Muscle layer of colon (tissue), 2 donors: Measurements from ENCODE around the gene TMED4.
"Not testable (repeated sequence)": the region's sequence is repeated elsewhere in the genome, so short reads cannot be mapped to it uniquely, and the experiment has no call there.

ENCODE experiments used
- H3K27ac ChIP-seq: one replicate; pipeline ENCODE4 v1.7.0; 2013; ENCODE audit warnings: low read depth, mild to moderate bottlenecking, low read length, moderate library complexity
- H3K27me3 ChIP-seq, 2 donors: one replicate each; pipeline ENCODE4 v1.7.0; 2013; ENCODE audit warnings: low read length in 2 of 2, mild to moderate bottlenecking in 2 of 2; ENCODE audit not compliant: insufficient read depth in 2 of 2, control insufficient read depth in 1 of 2
- H3K36me3 ChIP-seq: one replicate; pipeline ENCODE4 v1.7.0; 2013; ENCODE audit warnings: mild to moderate bottlenecking, low read length; ENCODE audit not compliant: insufficient read depth
- H3K4me1 ChIP-seq: one replicate; pipeline ENCODE4 v1.7.0; 2013; ENCODE audit warnings: mild to moderate bottlenecking, low read length; ENCODE audit not compliant: insufficient read depth
- H3K4me3 ChIP-seq, 2 donors: one replicate each; pipeline ENCODE4 v1.7.0; 2013; ENCODE audit warnings: low read length in 2 of 2, low read depth in 1 of 2, mild to moderate bottlenecking in 1 of 2, moderate library complexity in 1 of 2
- H3K9ac ChIP-seq: one replicate; pipeline ENCODE4 v1.7.0; 2013; ENCODE audit warnings: low read length
- H3K9me3 ChIP-seq: one replicate; pipeline ENCODE4 v1.7.0; 2013; ENCODE audit warnings: mild to moderate bottlenecking, low read length
- donor health status: abdominal sarcoma.
- donor health status: Adenocarcinoma of cecum.

The TMED4 gene

GRCh38 chr7:44564606-44565005 is 17.4 kb downstream of the TMED4 start:
- Histone ChIP-seq H3K4me1 (no peaks in the 10 kb centered on the region), H3K27ac (no peak overlapping the region), H3K4me3 (no peak overlapping the region), H3K27me3 (no peaks in the 10 kb centered on the region), H3K9ac (no peak overlapping the region), H3K36me3 (peaks cover 52% of the 10 kb centered on the region), H3K9me3 (no peaks in the 10 kb centered on the region)

GRCh38 chr7:44563171-44563679 is 18.8 kb downstream of the TMED4 start:
- no peaks in the 10 kb centered on the region for H3K27me3 ChIP-seq
- H3K4me1 ChIP-seq: no peaks in the 10 kb centered on the region
- no peaks in the 10 kb centered on the region for H3K9me3 ChIP-seq
- H3K27ac ChIP-seq: no peak overlapping the region
- no peak overlapping the region for H3K4me3 ChIP-seq
- peaks cover 38% of the 10 kb centered on the region for H3K36me3 ChIP-seq
- H3K9ac ChIP-seq: no peak overlapping the region

GRCh38 chr7:44562622-44562962 is 19.4 kb downstream of the TMED4 start:
- not testable (repeated sequence) for H3K9ac ChIP-seq

GRCh38 chr7:44561962-44562621 is 19.9 kb downstream of the TMED4 start:
- no peaks in the 10 kb centered on the region for H3K4me1 ChIP-seq
- H3K4me3 ChIP-seq: no peak overlapping the region
- no peaks in the 10 kb centered on the region for H3K27me3 ChIP-seq
- no peak overlapping the region for H3K27ac ChIP-seq
- peaks cover 27% of the 10 kb centered on the region for H3K36me3 ChIP-seq
- H3K9me3 ChIP-seq: no peaks in the 10 kb centered on the region
- no peak overlapping the region for H3K9ac ChIP-seq

More at GRCh38 chr7:44562622-44562962, 19.4 kb downstream of the TMED4 start:
- H3K9me3 ChIP-seq, H3K4me3 ChIP-seq, H3K27ac ChIP-seq, H3K27me3 ChIP-seq, H3K4me1 ChIP-seq: not testable (repeated sequence)
- peaks cover 32% of the 10 kb centered on the region for H3K36me3 ChIP-seq

- no peak overlapping the region for H3K4me3 ChIP-seq
- no peak overlapping the region for H3K9ac ChIP-seq
- H3K9me3 ChIP-seq: no peaks in the 10 kb centered on the region
- peaks cover 23% of the 10 kb centered on the region for H3K36me3 ChIP-seq
- H3K27me3 ChIP-seq: no peaks in the 10 kb centered on the region
- no peaks in the 10 kb centered on the region for H3K4me1 ChIP-seq
- H3K27ac ChIP-seq: no peak overlapping the region
Observed at GRCh38 chr7:44561481-44561880, 20.6 kb downstream of the TMED4 start.

- H3K9me3 ChIP-seq: no peaks in the 10 kb centered on the region
- no peaks in the 10 kb centered on the region for H3K27me3 ChIP-seq
- H3K36me3 ChIP-seq: peaks cover 6% of the 10 kb centered on the region
- no peak overlapping the region for H3K27ac ChIP-seq
- H3K4me1 ChIP-seq: no peaks in the 10 kb centered on the region
- no peak overlapping the region for H3K9ac ChIP-seq
- no peak overlapping the region for H3K4me3 ChIP-seq
Observed at GRCh38 chr7:44559485-44559884, 22.5 kb downstream of the TMED4 start.

GRCh38 chr7:44557485-44557884 is 24.5 kb downstream of the TMED4 start:
- no peaks in the 10 kb centered on the region for H3K9me3 ChIP-seq
- no peak overlapping the region for H3K4me3 ChIP-seq
- H3K36me3 ChIP-seq: no peaks in the 10 kb centered on the region
- H3K4me1 ChIP-seq: no peaks in the 10 kb centered on the region
- no peak overlapping the region for H3K27ac ChIP-seq
- no peaks in the 10 kb centered on the region for H3K27me3 ChIP-seq
- no peak overlapping the region for H3K9ac ChIP-seq

- Histone ChIP-seq H3K9ac (no peak overlapping the region), H3K4me1 (no peaks in the 10 kb centered on the region), H3K27ac (no peak overlapping the region), H3K36me3 (no peaks in the 10 kb centered on the region), H3K9me3 (no peaks in the 10 kb centered on the region), H3K27me3 (no peaks in the 10 kb centered on the region), H3K4me3 (no peak overlapping the region)
Observed at GRCh38 chr7:44555350-44555749, 26.7 kb downstream of the TMED4 start.

GRCh38 chr7:44552473-44553005 is 29.5 kb downstream of the TMED4 start:
- not testable (repeated sequence) for H3K36me3 ChIP-seq, H3K9me3 ChIP-seq, H3K4me1 ChIP-seq, H3K27ac ChIP-seq, H3K27me3 ChIP-seq, H3K4me3 ChIP-seq, H3K9ac ChIP-seq

- H3K4me3 ChIP-seq: no peak overlapping the region
- H3K4me1 ChIP-seq: no peaks in the 10 kb centered on the region
- H3K36me3 ChIP-seq: no peaks in the 10 kb centered on the region
- H3K9me3 ChIP-seq: no peaks in the 10 kb centered on the region
- H3K27me3 ChIP-seq: no peaks in the 10 kb centered on the region
- H3K27ac ChIP-seq: no peak overlapping the region
- no peak overlapping the region for H3K9ac ChIP-seq
Observed at GRCh38 chr7:44549457-44549856, 32.6 kb downstream of the TMED4 start.

GRCh38 chr7:44548893-44549292 is 33.1 kb downstream of the TMED4 start:
- Histone ChIP-seq H3K9ac (no peak overlapping the region), H3K4me3 (no peak overlapping the region), H3K27me3 (no peaks in the 10 kb centered on the region), H3K27ac (no peak overlapping the region), H3K4me1 (no peaks in the 10 kb centered on the region), H3K9me3 (no peaks in the 10 kb centered on the region), H3K36me3 (no peaks in the 10 kb centered on the region)
